Measurements from ENCODE around the gene CCDC102A. TPM values are rescaled to one million over a fixed set of nuclear protein-coding genes. Genes with fewer than 3 reads are reported as not detected.

Gene CCDC102A
- total RNA-seq, 1 donor from 2014 or later: 12.8 TPM

DNA sequence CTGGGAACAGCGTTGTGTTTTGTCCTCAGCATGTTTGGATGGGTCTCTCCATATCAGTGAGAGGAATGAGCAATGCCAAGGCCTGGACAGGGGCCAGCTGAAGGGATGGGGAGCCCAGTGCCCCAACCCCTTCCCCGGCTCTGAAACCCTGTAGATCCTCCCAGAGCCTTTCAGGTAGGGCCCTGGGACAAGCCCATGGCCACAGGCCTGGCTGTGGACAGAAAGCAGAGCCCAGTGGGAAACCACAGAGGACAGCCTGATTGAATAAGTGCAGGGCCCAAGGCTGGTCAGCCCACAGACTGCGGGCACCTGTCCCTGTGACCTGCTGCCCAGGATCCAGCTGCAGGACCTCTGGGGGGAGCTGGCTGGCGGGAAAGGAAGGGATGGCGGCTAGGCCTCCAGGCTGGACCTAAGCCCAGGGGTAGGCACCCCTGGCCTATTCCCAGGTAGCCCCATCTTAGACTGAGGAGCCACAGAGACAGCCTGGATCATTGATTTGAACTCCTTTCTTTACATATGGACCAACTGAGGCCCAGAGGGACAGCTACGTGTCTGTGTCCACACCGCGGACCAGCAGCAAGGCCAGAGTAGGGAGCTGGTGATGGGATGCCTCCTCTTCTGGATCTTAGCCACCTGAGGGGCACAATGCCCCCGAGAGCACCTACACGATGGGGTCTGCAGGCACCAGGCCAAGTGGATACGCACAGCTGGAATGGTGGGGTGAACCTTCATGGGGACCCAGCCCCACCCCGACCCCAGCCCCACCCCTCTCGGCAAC, 1.3 kb downstream of the CCDC102A start:
- Histone ChIP-seq H3K9me3 (no peaks in the 10 kb centered on the region), H3K27ac (peak overlapping the region; percentile 87), H3K36me3 (no peaks in the 10 kb centered on the region), H3K27me3 (ENCODE audit: low read depth) (peaks cover 4% of the 10 kb centered on the region), H3K4me1 (peaks cover 63% of the 10 kb centered on the region), H3K4me3 (peak overlapping the region; percentile 88)
- intact Hi-C loops (cut with DNase I): no loop called here
- ATAC-seq (no peak), DNase-seq (peak; percentile 47)
- TF ChIP-seq, protein P1, sequence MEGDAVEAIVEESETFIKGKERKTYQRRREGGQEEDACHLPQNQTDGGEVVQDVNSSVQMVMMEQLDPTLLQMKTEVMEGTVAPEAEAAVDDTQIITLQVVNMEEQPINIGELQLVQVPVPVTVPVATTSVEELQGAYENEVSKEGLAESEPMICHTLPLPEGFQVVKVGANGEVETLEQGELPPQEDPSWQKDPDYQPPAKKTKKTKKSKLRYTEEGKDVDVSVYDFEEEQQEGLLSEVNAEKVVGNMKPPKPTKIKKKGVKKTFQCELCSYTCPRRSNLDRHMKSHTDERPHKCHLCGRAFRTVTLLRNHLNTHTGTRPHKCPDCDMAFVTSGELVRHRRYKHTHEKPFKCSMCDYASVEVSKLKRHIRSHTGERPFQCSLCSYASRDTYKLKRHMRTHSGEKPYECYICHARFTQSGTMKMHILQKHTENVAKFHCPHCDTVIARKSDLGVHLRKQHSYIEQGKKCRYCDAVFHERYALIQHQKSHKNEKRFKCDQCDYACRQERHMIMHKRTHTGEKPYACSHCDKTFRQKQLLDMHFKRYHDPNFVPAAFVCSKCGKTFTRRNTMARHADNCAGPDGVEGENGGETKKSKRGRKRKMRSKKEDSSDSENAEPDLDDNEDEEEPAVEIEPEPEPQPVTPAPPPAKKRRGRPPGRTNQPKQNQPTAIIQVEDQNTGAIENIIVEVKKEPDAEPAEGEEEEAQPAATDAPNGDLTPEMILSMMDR (IDR thresholded peaks at IDR 0.05): no peak

DNA sequence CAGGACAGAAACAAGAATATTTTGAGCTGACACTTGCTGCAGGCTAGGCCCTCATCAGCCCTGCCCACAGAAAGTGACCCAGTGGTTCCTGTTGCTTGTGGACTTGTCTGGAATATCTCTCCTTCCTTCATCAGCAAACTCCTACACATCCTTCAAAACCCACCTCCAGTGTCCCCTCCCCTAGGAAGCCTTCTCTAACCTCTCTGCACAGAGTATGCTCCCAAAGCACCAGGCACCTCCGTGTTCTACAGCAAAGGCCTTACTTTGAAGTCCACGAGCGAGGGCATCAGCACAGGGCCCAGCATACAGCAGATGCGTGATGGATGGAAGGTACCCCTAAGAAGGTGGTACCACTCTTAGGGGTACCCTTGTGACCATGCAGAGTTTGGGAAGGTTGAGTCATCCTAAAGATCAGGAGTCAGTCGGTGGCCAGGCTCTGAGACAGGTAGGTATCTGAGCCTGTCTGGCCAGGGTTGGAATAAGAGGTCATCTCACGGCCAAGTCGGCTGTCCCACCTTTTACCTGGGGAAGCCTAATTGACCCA, 2.0 kb downstream of the CCDC102A start:
- no peaks in the 10 kb centered on the region for H3K9me3 ChIP-seq
- peak overlapping the region; percentile 18 for H3K27ac ChIP-seq
- H3K4me3 ChIP-seq: no peak overlapping the region
- TF ChIP-seq, protein P1 (IDR thresholded peaks at IDR 0.05): no peak
- intact Hi-C loops (cut with DNase I): no loop called here
- no peaks in the 10 kb centered on the region for H3K36me3 ChIP-seq
- ATAC-seq (no peak), DNase-seq (peak; percentile 42)
- no peaks in the 10 kb centered on the region for H3K27me3 ChIP-seq (ENCODE audit: low read depth)
- H3K4me1 ChIP-seq: peaks cover 69% of the 10 kb centered on the region

DNA sequence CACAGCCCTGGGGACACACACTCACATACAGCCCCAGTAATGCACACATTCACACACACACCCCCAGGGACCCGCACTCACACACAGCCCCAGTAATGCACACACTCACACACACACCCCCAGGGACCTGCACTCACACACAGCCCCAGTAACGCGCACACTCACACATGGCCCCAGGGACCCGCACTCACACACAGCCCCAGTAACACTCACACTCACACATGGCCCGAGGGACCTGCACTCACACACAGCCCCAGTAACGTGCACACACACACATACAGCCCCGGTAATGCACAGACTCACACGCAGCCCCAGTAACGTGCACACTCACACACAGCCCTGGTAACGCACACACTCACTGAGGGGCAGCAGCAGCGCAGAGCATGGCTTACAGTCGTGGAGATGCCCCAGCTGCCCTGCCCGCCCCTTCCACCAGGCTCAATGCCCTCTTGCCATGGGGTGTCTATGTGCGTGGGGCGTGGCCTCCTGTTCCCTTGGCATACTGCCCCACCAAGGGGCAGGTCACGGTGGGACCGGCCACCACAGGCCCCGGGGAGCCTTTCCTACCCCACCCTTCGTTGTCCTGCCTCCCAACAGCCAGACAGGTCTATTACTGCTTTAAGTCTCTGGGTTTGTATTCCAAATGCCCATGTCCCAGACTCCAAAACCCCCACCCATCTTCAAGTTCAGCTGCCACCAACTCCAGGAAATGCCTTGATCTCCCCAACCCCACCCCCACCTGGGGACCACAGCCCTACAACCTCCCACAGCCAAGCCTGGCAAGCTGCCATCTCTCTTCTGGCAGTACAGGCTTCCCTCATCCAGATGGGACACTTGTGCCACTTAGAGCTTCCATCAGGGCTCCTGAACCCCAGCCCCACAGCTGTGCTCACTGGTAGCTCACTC, 2.7 kb downstream of the CCDC102A start:
- ATAC-seq (no peak), DNase-seq (peak; percentile 56)
- H3K4me1 ChIP-seq: peaks cover 73% of the 10 kb centered on the region
- no peaks in the 10 kb centered on the region for H3K9me3 ChIP-seq
- intact Hi-C loops (cut with DNase I): no loop called here
- H3K27ac ChIP-seq: peak overlapping the region; percentile 18
- TF ChIP-seq, protein P1 (IDR thresholded peaks at IDR 0.05): no peak
- H3K27me3 ChIP-seq (ENCODE audit: low read depth): no peaks in the 10 kb centered on the region
- H3K36me3 ChIP-seq: no peaks in the 10 kb centered on the region
- H3K4me3 ChIP-seq: no peak overlapping the region

DNA sequence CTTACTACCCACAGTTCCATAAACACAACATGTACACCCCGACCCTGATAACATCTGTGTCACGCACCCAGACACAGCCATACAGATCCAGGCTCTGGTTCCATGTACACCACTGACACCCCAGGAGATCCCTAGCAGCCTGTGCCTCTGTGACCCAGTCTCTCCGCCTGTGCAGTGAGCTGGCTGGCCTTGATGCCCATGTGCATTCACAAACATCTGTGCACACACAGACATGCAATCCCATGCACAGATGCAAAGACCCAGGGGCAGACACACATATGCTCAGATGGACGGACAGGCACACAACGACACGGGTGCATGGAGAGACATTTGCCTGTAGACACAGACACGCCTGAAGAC, 4.1 kb downstream of the CCDC102A start:
- Histone ChIP-seq H3K27ac (no peak overlapping the region), H3K4me3 (no peak overlapping the region)
- peak; percentile 28 for DNase-seq

More for the DNA sequence above, 4.1 kb downstream of the CCDC102A start:
- Histone ChIP-seq H3K9me3 (no peaks in the 10 kb centered on the region), H3K27me3 (ENCODE audit: low read depth) (no peaks in the 10 kb centered on the region), H3K36me3 (no peaks in the 10 kb centered on the region), H3K4me1 (peaks cover 70% of the 10 kb centered on the region)
- TF ChIP-seq, protein P1 (IDR thresholded peaks at IDR 0.05): no peak
- ATAC-seq: no peak
- intact Hi-C loops (cut with DNase I): no loop called here

Data from lower lobe of right lung (tissue), 2 donors.